Right lobe of liver (tissue), 6 donors: ENCODE data around the gene HS3ST6. TPM values are rescaled to one million over a fixed set of nuclear protein-coding genes. Genes with fewer than 3 reads are reported as not detected.

Experiments
- ATAC-seq, 4 donors: fragments of 200-7000 bp; cut with Tn5 transposase; one replicate each; pipeline ENCODE4 v1.9.1; 2020; ENCODE audit warnings: mild to moderate bottlenecking in 4 of 4, moderate library complexity in 4 of 4
- DNase-seq, 3 donors: peaks; one replicate each; pipeline ENCODE4 v3.0.0-alpha.2; 2020
- H3K27ac ChIP-seq, 3 donors: fragments of 200-600 bp; one replicate each; pipeline ENCODE4 v1.8.0; 2022
- H3K27me3 ChIP-seq, 2 donors: fragments of 200-600 bp; one replicate each; pipeline ENCODE4 v1.8.0; 2022
- H3K36me3 ChIP-seq, 4 donors: fragments of 200-600 bp; sonication (generic) in 1 of 4; one replicate each; pipeline versions ENCODE4 v1.5.1 to v1.8.0; 2017 to 2022; ENCODE audit warnings: control low read depth in 1 of 4
- H3K4me1 ChIP-seq, 4 donors: fragments of 200-600 bp; sonication (generic) in 1 of 4; one replicate each; pipeline versions ENCODE4 v1.5.1 to v1.8.0; 2017 to 2022; ENCODE audit warnings: control low read depth in 1 of 4
- H3K4me3 ChIP-seq, 3 donors: fragments of 200-600 bp; one replicate each; pipeline ENCODE4 v1.8.0; 2022
- H3K9me3 ChIP-seq, 4 donors: fragments of 200-600 bp; sonication (generic) in 1 of 4; one replicate each; pipeline versions ENCODE4 v1.5.1 to v1.8.0; 2017 to 2022; ENCODE audit warnings: control low read depth in 1 of 4
- POLR2A ChIP-seq: fragments of 450-650 bp; IDR thresholded peaks from one replicate; pipeline ENCODE4 v1.6.1; 2017; ENCODE audit warnings: antibody characterized with exemption, mild to moderate bottlenecking
- WGBS: methylation state at CpG from one replicate; pipeline ENCODE4 v1.1.6; 2018; ENCODE audit warnings: low coverage, low lambda C conversion rate; ENCODE audit not compliant: insufficient coverage; ENCODE audit errors: missing lambda C conversion rate; 5-methylcytosine and 5-hydroxymethylcytosine counted together
- intact Hi-C, 2 donors: fragments of 100-400 bp; cut with DNase I; formaldehyde crosslinking; loops; one replicate each; pipeline versions ENCODE4 v1.11.2 to v1.14.1; 2022
- total RNA-seq, 6 experiments: library from RNA; depleted of rRNA in 2 of 6; stranded (reverse); fragments of >200 nt in 2 of 6; fragmentation: NEBNext Ultra II Directional in 3 of 6; extraction: Animal tissue kit (Norgen Biotek cat#: 25700) in 3 of 6; gene quantifications; one replicate each; pipeline versions ENCODE4 v1.1.0 to v1.2.4, GENCODE V29; 2016 to 2023
- TF ChIP-seq, protein P1 (sequence below), 4 donors: fragments of 200-600 bp in 3 of 4; fragments of 450-650 bp in 1 of 4; IDR thresholded peaks; one replicate each; pipeline versions ENCODE4 v1.5.1 to v1.8.0; 2016 to 2022; ENCODE audit warnings: antibody characterized with exemption in 4 of 4, mild to moderate bottlenecking in 2 of 4
- donor health status: DM: no; HTN: yes; CAD: no.
- donor health status: DM: no; HTN: no; CAD: no.
- donor health status: DM: no; HTN: no; CAD: no.
- donor health status: DM: no; HTN: yes; CAD: no.
- donor health status: DM: no; HTN: yes; CAD: no.

The HS3ST6 gene
- total RNA-seq, 6 experiments from 2014 or later, result not detected

DNA sequence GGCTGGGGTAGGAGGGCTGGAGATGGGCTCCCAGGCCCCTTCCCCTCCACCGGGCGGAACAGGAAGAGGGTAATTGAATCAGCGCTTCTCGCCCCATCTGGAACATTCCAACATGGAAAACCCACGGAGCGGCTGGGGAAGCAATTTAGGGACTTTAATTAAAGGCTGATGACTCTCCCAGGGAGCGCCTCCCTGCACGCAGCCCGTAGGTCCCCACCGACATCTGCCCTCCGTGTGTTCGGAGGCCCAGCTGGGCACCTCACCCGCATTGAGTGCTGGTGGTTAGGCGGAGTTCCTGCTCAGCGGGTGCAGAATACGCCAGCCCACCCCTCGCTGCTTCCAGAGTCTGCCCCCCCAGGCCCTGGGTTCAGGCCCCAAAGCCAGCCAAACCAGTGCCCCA, 10.0 kb downstream of the HS3ST6 start:
- H3K4me1 ChIP-seq, result no peaks in the 10 kb centered on the region
- H3K9me3 ChIP-seq, result no peaks in the 10 kb centered on the region
- WGBS, result 52% methylated on average over 16 of the region's 17 CpGs
- no peak for DNase-seq
- H3K4me3 ChIP-seq, result no peak overlapping the region
- intact Hi-C loops, result no loop called here
- H3K27me3 ChIP-seq, result no peaks in the 10 kb centered on the region
- H3K36me3 ChIP-seq, result no peaks in the 10 kb centered on the region
- ATAC-seq, result no peak
- H3K27ac ChIP-seq, result no peak overlapping the region
- TF ChIP-seq, protein P1, sequence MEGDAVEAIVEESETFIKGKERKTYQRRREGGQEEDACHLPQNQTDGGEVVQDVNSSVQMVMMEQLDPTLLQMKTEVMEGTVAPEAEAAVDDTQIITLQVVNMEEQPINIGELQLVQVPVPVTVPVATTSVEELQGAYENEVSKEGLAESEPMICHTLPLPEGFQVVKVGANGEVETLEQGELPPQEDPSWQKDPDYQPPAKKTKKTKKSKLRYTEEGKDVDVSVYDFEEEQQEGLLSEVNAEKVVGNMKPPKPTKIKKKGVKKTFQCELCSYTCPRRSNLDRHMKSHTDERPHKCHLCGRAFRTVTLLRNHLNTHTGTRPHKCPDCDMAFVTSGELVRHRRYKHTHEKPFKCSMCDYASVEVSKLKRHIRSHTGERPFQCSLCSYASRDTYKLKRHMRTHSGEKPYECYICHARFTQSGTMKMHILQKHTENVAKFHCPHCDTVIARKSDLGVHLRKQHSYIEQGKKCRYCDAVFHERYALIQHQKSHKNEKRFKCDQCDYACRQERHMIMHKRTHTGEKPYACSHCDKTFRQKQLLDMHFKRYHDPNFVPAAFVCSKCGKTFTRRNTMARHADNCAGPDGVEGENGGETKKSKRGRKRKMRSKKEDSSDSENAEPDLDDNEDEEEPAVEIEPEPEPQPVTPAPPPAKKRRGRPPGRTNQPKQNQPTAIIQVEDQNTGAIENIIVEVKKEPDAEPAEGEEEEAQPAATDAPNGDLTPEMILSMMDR (IDR thresholded peaks at IDR 0.05), result no peak
- TF ChIP-seq POLR2A, result no peak

DNA sequence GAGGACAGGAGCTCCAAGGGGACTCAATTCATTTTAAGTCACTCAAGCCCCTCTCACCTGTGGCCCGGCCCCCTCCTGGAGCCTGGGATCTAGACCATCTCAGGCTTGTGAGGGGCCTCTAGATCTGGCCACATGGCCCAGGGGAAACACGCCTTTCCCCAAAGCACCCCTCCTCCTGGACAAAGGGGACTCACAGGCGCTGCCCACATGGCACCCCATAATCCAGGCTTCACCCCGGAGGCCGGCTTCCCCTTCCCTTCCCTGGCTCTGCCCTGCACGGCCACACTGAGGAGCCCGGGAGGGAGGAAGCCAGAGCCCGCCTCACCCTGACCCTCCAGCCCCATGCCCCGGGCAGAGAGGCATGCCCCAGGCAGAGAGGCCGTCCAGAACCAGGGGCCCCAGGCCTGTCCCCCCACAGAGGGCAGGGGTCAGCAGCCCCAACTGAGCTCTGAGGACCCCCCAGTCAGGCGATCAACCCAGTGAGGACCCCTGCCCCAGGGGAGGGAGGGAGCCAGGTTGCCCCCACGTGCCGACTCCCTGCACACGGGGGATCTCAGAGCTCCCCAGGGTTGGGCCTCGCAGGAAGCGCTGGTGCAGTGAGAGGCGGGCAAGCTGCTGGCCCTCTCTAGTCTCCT, 10.9 kb downstream of the HS3ST6 start:
- H3K4me1 ChIP-seq, result no peaks in the 10 kb centered on the region
- intact Hi-C loops, result no loop called here
- DNase-seq (no peak), ATAC-seq (no peak)
- no peaks in the 10 kb centered on the region for H3K27me3 ChIP-seq
- no peak for TF ChIP-seq POLR2A
- TF ChIP-seq, protein P1 (IDR thresholded peaks at IDR 0.05), result no peak
- no peaks in the 10 kb centered on the region for H3K9me3 ChIP-seq
- no CpG with 5 or more reads among the region's 17 CpGs for WGBS
- no peak overlapping the region for H3K27ac ChIP-seq
- no peaks in the 10 kb centered on the region for H3K36me3 ChIP-seq
- no peak overlapping the region for H3K4me3 ChIP-seq

DNA sequence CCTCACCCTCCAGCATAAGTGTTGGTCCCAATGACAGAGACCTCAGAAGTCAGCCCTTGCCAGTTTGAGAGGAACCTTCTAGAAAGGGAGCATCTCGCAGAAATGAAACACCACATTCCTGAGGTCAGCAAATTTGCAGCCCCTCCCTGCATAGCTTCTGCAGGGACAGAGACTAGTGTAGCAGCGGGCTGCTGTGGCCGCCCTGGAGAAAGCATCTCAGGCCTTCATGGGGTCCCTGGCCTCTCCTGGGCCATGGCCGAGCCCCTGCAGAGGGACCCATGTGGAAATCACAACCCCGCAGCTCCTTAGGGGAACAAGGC, 11.4 kb downstream of the HS3ST6 start:
- H3K27ac ChIP-seq, result no peak overlapping the region

DNA sequence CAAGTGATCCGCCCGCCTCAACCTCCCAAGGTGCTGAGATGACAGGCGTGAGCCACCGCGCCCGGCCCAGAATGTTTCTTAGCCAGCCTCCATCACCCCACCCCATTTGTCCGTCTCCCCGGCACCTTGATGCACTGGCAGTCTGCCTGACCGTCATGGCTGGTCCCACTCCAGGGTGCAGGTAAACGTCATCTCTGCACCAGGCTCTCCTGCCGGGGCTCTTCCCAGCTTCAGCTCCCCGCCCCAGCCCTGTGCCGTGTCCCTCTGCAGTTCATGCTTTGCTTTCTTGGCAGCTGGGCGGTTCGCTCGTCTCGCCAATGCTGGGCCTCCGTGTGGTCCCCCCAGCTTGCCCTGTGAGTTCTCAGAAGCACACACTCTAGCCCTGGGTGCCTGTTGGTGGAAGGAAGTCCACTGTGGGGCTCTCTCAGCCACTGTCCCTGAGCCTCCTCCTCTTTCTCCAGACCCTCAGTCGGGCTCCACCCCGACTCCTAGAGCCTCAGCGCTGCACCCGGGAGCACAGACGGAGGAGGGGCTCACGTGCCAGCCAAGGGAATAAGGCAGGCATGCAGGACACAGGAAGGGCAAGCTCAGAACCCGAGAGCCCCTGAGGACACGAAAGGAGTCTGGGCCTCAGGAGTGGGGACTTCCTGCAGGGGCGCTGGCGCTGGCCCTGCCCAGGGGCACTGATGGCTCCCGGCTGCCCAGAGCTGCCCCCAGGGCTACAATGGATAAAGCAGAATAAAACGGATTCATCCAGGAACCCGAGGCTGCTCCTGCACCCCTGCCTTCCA, 12.0 kb downstream of the HS3ST6 start:
- TF ChIP-seq, protein P1 (IDR thresholded peaks at IDR 0.05), result no peak
- TF ChIP-seq POLR2A, result no peak
- Histone ChIP-seq H3K27me3 (no peaks in the 10 kb centered on the region), H3K27ac (no peak overlapping the region), H3K4me1 (no peaks in the 10 kb centered on the region), H3K9me3 (no peaks in the 10 kb centered on the region), H3K36me3 (no peaks in the 10 kb centered on the region), H3K4me3 (no peak overlapping the region)
- ATAC-seq, result no peak
- 68% methylated on average over 8 of the region's 31 CpGs for WGBS
- intact Hi-C loops, result no loop called here
- no peak for DNase-seq

More for the DNA sequence above, 11.4 kb downstream of the HS3ST6 start:
- Histone ChIP-seq H3K36me3 (no peaks in the 10 kb centered on the region), H3K27me3 (no peaks in the 10 kb centered on the region), H3K9me3 (no peaks in the 10 kb centered on the region), H3K4me3 (no peak overlapping the region), H3K4me1 (no peaks in the 10 kb centered on the region)
- ATAC-seq, result no peak
- intact Hi-C loops, result no loop called here
- 100% methylated on average over 1 of the region's 5 CpGs for WGBS
- TF ChIP-seq, protein P1 (IDR thresholded peaks at IDR 0.05), result no peak
- no peak for TF ChIP-seq POLR2A
- DNase-seq, result no peak
